IMR-90 (cell line): ENCODE results near the gene ADAM33. TPM values are rescaled to one million over a fixed set of nuclear protein-coding genes. Genes with fewer than 3 reads are reported as not detected.

Experiments used
- ATAC-seq: fragments of 200-7000 bp; cut with Tn5 transposase; 2 replicates; pipeline ENCODE4 v1.9.1; 2020; ENCODE audit warnings: low read depth, mild to moderate bottlenecking, moderate library complexity
- BruUV-seq: library from RNA; stranded (reverse); fragments of 400-500 nt; replicated peaks from 2 replicates; lab custom pipeline; 2021; lab: Mats Ljungman, UMichigan
- CTCF ChIA-PET: fragments of 300-600 bp; formaldehyde crosslinking; extraction: SDS; loops from one replicate; lab custom pipeline; 2021; ENCODE audit warnings: antibody characterized with exemption; lab: Yijun Ruan, JAX
- POLR2A ChIA-PET: fragments of 300-600 bp; sonication (Branson Sonifier 250); formaldehyde crosslinking; loops from one replicate; lab custom pipeline; 2022; ENCODE audit warnings: antibody characterized with exemption; ENCODE audit not compliant: unreplicated experiment; lab: Charles Lee
- DNase-seq: peaks from one replicate; pipeline ENCODE4 v3.0.0; 2013
- H2AFZ ChIP-seq: replicated peaks from 2 replicates; pipeline ENCODE3; 2013; ENCODE audit warnings: low read length, mild to moderate bottlenecking; ENCODE audit not compliant: poor library complexity
- H2AK5ac ChIP-seq: 2 replicates; pipeline ENCODE4 v1.6.1; 2013; ENCODE audit warnings: low read depth, low read length, inconsistent platforms
- H2AK9ac ChIP-seq: replicated peaks from 2 replicates; pipeline ENCODE3; 2013; ENCODE audit warnings: mild to moderate bottlenecking, low read depth, low read length, moderate library complexity; ENCODE audit not compliant: poor library complexity
- H2BK120ac ChIP-seq: 2 replicates; pipeline ENCODE4 v1.6.1; 2013; ENCODE audit warnings: low read depth, low read length, inconsistent platforms
- H2BK15ac ChIP-seq: 3 replicates; pipeline ENCODE4 v1.6.1; 2013; ENCODE audit warnings: low read depth, low read length, inconsistent platforms
- H2BK20ac ChIP-seq: 2 replicates; pipeline ENCODE4 v1.6.1; 2013; ENCODE audit warnings: low read depth, mild to moderate bottlenecking, inconsistent platforms, low read length, moderate library complexity
- H2BK5ac ChIP-seq: 2 replicates; pipeline ENCODE4 v1.6.1; 2013; ENCODE audit warnings: mild to moderate bottlenecking, low read depth, low read length, inconsistent platforms; ENCODE audit not compliant: poor library complexity, severe bottlenecking
- H3K14ac ChIP-seq: replicated peaks from 2 replicates; pipeline ENCODE4 v1.6.1; 2013; ENCODE audit warnings: low read depth, low read length, inconsistent platforms
- H3K18ac ChIP-seq: 2 replicates; pipeline ENCODE4 v1.6.1; 2013; ENCODE audit warnings: low read depth, low read length, control low read depth
- H3K23ac ChIP-seq: 2 replicates; pipeline ENCODE4 v1.6.1; 2013; ENCODE audit warnings: low read depth, low read length, inconsistent platforms
- H3K27ac ChIP-seq: 2 replicates; pipeline ENCODE4 v1.5.1; 2013; ENCODE audit warnings: mild to moderate bottlenecking, control low read depth, low read length; ENCODE audit not compliant: insufficient read depth
- H3K27me3 ChIP-seq: 2 replicates; pipeline ENCODE4 v1.6.1; 2013; ENCODE audit warnings: low read length; ENCODE audit not compliant: control insufficient read depth, insufficient read depth
- H3K36me3 ChIP-seq: 2 replicates; pipeline ENCODE4 v1.6.1; 2013; ENCODE audit warnings: low read length, mixed read lengths; ENCODE audit not compliant: control insufficient read depth, insufficient read depth
- H3K4ac ChIP-seq: 2 replicates; pipeline ENCODE4 v1.6.1; 2013; ENCODE audit warnings: low read depth, low read length, inconsistent platforms
- H3K4me1 ChIP-seq: 2 replicates; pipeline ENCODE4 v1.6.1; 2013; ENCODE audit warnings: low read length, mixed read lengths; ENCODE audit not compliant: control insufficient read depth, insufficient read depth
- H3K4me2 ChIP-seq: 2 replicates; pipeline ENCODE4 v1.6.1; 2013; ENCODE audit warnings: low read depth, mild to moderate bottlenecking, control low read depth, low read length, moderate library complexity
- H3K4me3 ChIP-seq: 2 replicates; pipeline ENCODE4 v1.5.1; 2013; ENCODE audit warnings: low read depth, mild to moderate bottlenecking, control low read depth, low read length, moderate library complexity; ENCODE audit not compliant: insufficient read depth
- H3K56ac ChIP-seq: 2 replicates; pipeline ENCODE4 v1.6.1; 2013; ENCODE audit warnings: low read length, inconsistent platforms; ENCODE audit not compliant: insufficient read depth; ENCODE audit errors: extremely low read depth
- H3K79me1 ChIP-seq, 2 experiments: 2 replicates each; pipeline ENCODE4 v1.6.1; 2013; ENCODE audit warnings: low read length in 2 of 2, inconsistent platforms in 1 of 2, low read depth in 1 of 2
- H3K9ac ChIP-seq: 2 replicates; pipeline ENCODE4 v1.6.1; 2013; ENCODE audit warnings: low read depth, low read length, control low read depth
- H3K9me1 ChIP-seq: 2 replicates; pipeline ENCODE4 v1.6.1; 2013; ENCODE audit warnings: low read length, inconsistent platforms; ENCODE audit not compliant: insufficient read depth
- H3K9me3 ChIP-seq: 2 replicates; pipeline ENCODE4 v1.6.1; 2013; ENCODE audit warnings: low read length; ENCODE audit not compliant: control insufficient read depth, insufficient read depth
- H4K20me1 ChIP-seq: 2 replicates; pipeline ENCODE4 v1.6.1; 2013; ENCODE audit warnings: low read length, inconsistent platforms; ENCODE audit not compliant: insufficient read depth
- H4K5ac ChIP-seq: 2 replicates; pipeline ENCODE4 v1.6.1; 2013; ENCODE audit warnings: mild to moderate bottlenecking, low read depth, low read length, control low read depth
- H4K8ac ChIP-seq, 2 experiments: 2 replicates each; pipeline ENCODE4 v1.6.1; 2013; ENCODE audit warnings: low read depth in 2 of 2, low read length in 2 of 2, control low read depth in 1 of 2, inconsistent platforms in 1 of 2
- H4K91ac ChIP-seq: 2 replicates; pipeline ENCODE4 v1.6.1; 2013; ENCODE audit warnings: low read depth, low read length, inconsistent platforms; ENCODE audit not compliant: insufficient read depth
- ELK1 ChIP-seq: fragments of 150-350 bp; IDR thresholded peaks from 2 replicates; pipeline ENCODE4 v1.6.1; 2016; ENCODE audit warnings: low read depth, mild to moderate bottlenecking, low read length, moderate library complexity, borderline replicate concordance
- MAZ ChIP-seq: IDR thresholded peaks from 2 replicates; pipeline ENCODE4 v1.6.1; 2012; ENCODE audit warnings: low read depth, mild to moderate bottlenecking, low read length, improper control_type of control experiment, moderate library complexity, borderline replicate concordance
- NFE2L2 ChIP-seq: fragments of 150-350 bp; IDR thresholded peaks from 2 replicates; pipeline ENCODE4 v1.6.1; 2016; ENCODE audit warnings: low read depth, mild to moderate bottlenecking, low read length
- WGBS, 2 experiments: methylation state at CpG; one replicate each; pipeline versions ENCODE4 v1.1.5 to v1.1.7; 2013; ENCODE audit warnings: missing lambda C conversion rate in 2 of 2; ENCODE audit not compliant: insufficient read length in 1 of 2; ENCODE audit errors: extremely low coverage in 2 of 2; 5-methylcytosine and 5-hydroxymethylcytosine counted together
- dilution Hi-C: fragments of 300-500 bp; cut with HindIII; formaldehyde crosslinking; loops from one replicate; pipeline ENCODE4 v1.14.3; 2018; ENCODE audit warnings: low sequenced_read_pairs; ENCODE audit not compliant: unreplicated experiment
- in situ Hi-C: fragments of 300-500 bp; cut with MboI; formaldehyde crosslinking; loops from 3 replicates; pipeline ENCODE4 v1.14.3; 2019; ENCODE audit warnings: low sequenced_read_pairs, inconsistent platforms, mixed read lengths
- intact Hi-C: fragments of 100-400 bp; cut with micrococcal nuclease; formaldehyde crosslinking; loops from 2 replicates; pipeline ENCODE4 v1.10.0; 2022
- polyA plus RNA-seq, 3 experiments: library from polyadenylated mRNA; depleted of rRNA; stranded (reverse); fragments of >200 nt; gene quantifications; 2 replicates each; pipeline ENCODE4 v1.2.3, GENCODE V29; 2012; ENCODE audit warnings: low replicate concordance in 1 of 3
- total RNA-seq: library from RNA; depleted of rRNA; stranded (reverse); fragments of >200 nt; gene quantifications from 2 replicates; pipeline ENCODE4 v1.2.3, GENCODE V29; 2012

The ADAM33 gene
- total and polyA plus RNA-seq, 2 of the 4 experiments (the other 2 are of a cell fraction) = 0.18 to 1.7 TPM

- H3K9me3 ChIP-seq = no peaks in the 10 kb centered on the region
- no peak overlapping the region for H3K23ac ChIP-seq
- no peak for TF ChIP-seq ELK1
- no peak for TF ChIP-seq MAZ
- TF ChIP-seq NFE2L2 = no peak
- CTCF ChIA-PET = interaction anchor here (0.6 kb wide), 1 partner anchor 526 kb away, joined by 4 read pairs; no protein-coding TSS in a partner anchor
- no peak overlapping the region for H2BK120ac ChIP-seq
- WGBS, 2 experiments = 50% methylated on average over 1 of the region's 2 CpGs; no CpG with 5 or more reads in 1 of the 2 experiments
- no peak overlapping the region for H3K4ac ChIP-seq
- no peak overlapping the region for H3K9ac ChIP-seq
- no peak overlapping the region for H4K8ac ChIP-seq
- no peak overlapping the region for H3K27ac ChIP-seq
- H3K36me3 ChIP-seq = no peaks in the 10 kb centered on the region
- H3K4me2 ChIP-seq = no peak overlapping the region
- H3K4me1 ChIP-seq = no peaks in the 10 kb centered on the region
- H2BK20ac ChIP-seq = no peak overlapping the region
- intact Hi-C loops (no loop called here), in situ Hi-C loops (no loop called here), dilution Hi-C loops (no loop called here)
- no peak overlapping the region for H3K18ac ChIP-seq
- ATAC-seq (no peak), DNase-seq (no peak)
- no peak overlapping the region for H2AK9ac ChIP-seq
- no peak overlapping the region for H3K4me3 ChIP-seq
- BruUV-seq = no TSS peak
- no peak overlapping the region for H2AK5ac ChIP-seq
- H4K5ac ChIP-seq = no peak overlapping the region
- H3K56ac ChIP-seq = no peak overlapping the region
- no peak overlapping the region for H2AFZ ChIP-seq
- no peak overlapping the region for H4K91ac ChIP-seq
- no peak overlapping the region for H2BK5ac ChIP-seq
- no peak overlapping the region for H3K14ac ChIP-seq
- H4K20me1 ChIP-seq = 0 out of 2 replicates have a peak, but pooled peaks cover 3% of the 10 kb centered on the region
- no peak overlapping the region for H2BK15ac ChIP-seq
- H3K79me1 ChIP-seq = no peaks in the 10 kb centered on the region
- H3K27me3 ChIP-seq = peaks cover 49% of the 10 kb centered on the region
- POLR2A ChIA-PET = no interaction called here
- no peaks in the 10 kb centered on the region for H3K9me1 ChIP-seq
Measured at GRCh38 chr20:3663858-3664257, 18.0 kb downstream of the ADAM33 start.
